ENCODE measurements around the gene FGF7.
"Not testable (repeated sequence)": the region's sequence is repeated elsewhere in the genome, so short reads cannot be mapped to it uniquely, and the experiment has no call there.

FGF7 gene

DNA sequence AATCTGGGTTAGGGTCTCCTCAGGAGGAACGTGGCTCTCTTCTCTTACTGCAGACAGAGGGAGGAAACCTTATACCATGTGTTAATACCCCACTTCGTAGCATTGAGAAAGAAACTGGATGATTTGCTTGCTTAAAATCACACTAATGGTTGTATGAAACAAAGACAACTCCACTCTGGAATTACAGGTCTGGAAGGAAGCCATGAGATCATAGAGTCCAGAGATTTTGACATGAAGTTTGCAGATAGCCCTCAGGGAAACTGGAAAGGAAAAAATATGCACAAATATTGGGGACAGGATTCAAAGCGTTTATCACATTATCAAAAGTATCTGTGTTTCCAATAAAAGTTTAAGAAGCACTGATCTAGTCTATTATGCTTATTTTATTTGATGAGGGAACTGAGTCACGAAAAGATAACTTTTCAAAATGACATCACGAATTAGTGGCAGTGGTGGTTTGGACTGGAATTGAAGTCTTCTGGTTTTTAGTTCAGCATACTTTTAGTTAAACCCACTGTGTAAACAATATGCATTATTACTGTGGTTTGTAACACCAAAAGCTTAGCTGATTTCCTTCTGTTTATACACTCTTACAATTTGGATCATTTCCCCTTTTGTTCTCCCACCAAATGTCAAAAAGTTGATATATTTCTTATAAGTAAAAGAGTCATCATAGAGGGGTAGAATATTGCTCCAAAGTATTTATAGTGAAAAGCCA, 16.8 kb downstream of the FGF7 start:
- DNase-seq (ENCODE audit: low spot score): no peak

DNA sequence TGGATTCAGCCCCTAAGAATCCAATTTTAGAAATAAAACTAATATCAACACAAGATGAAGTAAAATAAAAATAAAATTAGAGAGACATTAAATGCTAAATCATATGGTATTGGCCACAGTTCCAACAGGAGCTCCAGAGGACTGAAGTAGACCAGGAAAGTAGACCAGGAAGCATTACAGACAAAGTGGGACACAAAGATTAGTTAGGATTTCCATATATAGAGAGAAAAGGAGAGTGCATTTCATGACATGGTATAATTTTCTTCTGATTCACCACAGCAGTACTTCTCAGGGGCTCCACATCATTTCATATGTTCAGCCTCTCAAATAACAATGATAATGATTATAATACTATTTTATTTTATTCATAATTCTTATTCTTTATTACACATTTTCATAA, 18.3 kb downstream of the FGF7 start:
- no peak for DNase-seq (ENCODE audit: low spot score)

DNA sequence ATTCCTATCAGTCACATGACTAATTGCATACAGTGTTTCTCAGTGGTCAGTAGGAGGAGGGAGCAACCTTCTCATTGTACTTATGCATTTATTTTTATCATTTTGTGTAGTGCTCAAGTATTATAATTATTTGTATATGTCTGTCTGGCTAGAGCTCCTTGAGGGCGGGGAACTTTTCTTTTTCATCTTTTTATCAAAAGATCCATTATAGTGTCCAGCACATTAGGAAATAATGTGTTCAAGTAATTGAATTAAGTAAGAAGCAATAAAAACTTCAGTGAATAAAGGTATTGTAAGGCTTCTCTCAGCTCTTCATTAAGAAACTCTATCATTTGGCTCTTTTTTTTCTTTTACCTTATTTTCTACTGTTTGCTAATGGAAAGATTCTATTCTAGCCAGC, 18.8 kb downstream of the FGF7 start:
- no peak for DNase-seq (ENCODE audit: low spot score)

DNA sequence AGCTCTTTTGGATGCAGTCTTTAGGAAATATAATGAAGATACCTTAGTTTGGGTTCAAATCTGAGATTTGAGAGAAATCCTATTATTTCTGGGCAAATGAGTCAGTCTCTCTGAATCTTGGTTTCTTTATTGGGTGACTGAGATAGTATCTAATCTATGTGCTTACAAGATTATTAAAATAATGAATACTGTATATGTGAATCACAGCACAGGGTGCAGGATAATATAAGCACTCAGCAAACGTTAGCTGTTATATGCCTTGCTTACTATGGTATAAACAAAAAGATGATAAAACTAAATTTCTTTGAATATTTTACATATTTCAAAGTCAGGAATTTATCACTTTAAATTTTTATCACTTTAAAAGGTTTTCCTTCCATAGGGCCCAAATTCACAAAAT, 29.6 kb downstream of the FGF7 start:
- DNase-seq (ENCODE audit: low spot score): no peak

DNA sequence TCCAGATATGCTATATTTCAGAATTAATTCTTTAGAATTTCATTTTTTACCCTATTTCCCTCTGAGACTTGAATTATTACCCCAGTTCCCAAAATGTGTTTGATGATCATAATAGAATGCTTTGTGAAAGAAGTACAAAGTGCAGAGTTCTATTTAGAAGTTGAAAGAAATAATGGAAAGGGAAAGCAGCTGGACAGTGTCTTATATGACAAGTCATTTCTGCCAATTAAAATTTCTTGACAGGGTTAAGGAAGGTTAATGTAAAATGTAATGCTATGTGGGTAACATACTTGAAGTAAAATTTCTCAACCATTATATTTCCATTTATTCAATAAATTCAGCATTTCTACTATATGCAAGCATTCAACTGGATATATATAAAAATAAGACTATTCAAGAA, 33.1 kb downstream of the FGF7 start:
- DNase-seq (ENCODE audit: low spot score): no peak

DNA sequence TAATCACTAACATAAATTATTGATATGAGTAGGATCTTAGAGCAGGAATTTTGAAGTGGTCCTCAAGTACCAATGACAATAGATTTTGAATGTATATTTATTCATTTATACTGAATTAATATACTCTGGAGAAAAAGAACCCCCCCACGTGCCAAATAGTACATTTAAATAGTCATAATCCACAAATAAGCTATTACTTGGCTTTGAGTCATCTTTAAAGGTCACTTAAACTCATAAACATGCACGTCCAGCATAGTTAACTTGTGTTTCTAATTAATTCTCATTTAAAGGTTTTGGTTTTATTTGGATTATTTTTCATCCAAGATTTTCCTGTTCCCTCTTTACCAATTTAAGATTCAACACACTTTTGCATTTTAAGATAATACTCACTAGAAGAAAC, 35.1 kb downstream of the FGF7 start:
- no peak for DNase-seq (ENCODE audit: low spot score)

DNA sequence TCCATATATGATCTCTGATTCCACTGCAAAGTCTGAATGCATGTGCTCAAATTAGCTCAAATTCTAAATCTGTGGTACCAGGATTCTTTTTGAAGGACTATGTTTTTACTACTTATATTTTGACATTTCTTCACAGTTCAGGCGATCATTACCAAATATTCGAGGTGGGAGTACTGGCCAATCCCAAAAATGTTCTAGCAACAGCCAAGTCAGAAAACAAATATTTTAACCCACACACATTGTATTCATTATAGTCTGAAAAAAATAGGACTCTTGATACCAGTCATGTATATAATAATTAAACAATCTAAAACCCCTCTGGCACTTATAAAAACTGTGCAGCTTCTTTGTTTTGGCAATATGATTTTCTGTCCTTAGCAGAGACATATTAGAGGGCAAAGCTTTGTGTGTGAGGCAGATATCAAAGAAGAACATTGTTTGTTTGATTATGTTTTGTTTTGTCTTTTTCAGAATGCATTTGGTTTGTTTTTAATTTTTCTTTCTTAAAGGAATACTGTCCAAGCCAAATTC, 37.4 kb downstream of the FGF7 start:
- DNase-seq (ENCODE audit: low spot score): no peak

DNA sequence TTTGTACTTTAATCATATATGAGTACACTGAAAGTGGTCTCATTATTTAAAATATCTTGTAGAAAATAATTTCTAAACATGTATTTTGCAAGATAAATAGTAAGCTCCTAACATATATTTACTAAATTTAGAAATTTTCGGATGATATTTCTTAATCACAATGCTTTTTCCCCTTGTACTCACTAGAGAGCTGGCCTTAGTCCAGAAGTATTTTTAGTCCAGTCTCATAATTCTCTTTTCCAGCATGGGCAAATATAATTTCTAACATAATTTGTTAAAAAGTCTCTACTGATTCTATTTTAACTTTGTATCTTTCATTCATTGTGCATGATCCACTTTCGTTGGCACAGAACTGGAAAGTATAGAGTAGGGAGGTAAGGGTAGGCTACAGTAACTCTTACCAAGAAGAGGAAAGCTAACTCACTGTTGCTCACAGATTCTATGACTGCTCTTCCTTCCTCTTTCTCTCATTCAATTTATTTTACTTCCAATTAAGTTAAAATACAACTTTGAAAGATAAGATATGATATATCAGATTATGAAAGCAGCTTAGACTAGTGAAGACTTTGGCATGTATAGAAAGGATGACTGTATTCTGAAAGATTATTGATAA, 39.3 kb downstream of the FGF7 start:
- no peak for DNase-seq (ENCODE audit: low spot score)

DNA sequence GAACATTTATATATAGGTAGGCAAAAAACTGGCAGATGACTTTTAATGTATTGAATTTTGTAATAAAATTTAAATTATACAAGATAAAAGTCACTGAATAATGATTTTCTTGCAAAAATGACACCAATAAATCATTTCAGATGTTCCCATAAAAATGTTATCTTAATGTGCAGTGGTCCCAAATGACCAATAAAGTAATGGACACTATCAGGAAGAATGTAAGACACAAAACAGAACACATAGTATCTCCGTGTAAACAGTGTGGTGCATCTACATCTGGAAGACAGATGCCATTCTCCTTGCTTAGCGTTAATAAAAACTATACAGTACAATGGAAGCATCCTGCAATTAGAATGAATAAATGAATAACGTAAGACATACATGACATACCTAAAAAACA, 41.5 kb downstream of the FGF7 start:
- DNase-seq (ENCODE audit: low spot score): no peak

DNA sequence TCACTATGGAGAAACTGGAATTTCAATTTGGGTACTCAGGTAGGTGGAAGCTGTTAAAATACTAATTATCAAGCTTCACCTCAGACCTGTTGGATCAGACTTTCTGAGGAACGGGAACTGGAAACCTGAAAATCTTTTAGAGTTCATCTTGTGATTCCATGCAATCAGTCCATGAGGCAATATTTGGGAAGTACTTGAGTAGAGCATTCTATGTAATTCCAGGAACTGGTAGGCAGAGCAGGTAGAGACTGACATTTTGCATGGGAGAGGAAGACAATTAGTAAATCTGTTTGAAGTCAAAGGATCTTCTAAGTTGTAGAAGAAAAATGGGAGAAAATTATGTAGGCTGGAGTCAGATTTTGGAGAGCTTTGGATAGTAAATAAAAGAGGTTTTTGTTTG, 43.1 kb downstream of the FGF7 start:
- DNase-seq (ENCODE audit: low spot score): no peak

DNA sequence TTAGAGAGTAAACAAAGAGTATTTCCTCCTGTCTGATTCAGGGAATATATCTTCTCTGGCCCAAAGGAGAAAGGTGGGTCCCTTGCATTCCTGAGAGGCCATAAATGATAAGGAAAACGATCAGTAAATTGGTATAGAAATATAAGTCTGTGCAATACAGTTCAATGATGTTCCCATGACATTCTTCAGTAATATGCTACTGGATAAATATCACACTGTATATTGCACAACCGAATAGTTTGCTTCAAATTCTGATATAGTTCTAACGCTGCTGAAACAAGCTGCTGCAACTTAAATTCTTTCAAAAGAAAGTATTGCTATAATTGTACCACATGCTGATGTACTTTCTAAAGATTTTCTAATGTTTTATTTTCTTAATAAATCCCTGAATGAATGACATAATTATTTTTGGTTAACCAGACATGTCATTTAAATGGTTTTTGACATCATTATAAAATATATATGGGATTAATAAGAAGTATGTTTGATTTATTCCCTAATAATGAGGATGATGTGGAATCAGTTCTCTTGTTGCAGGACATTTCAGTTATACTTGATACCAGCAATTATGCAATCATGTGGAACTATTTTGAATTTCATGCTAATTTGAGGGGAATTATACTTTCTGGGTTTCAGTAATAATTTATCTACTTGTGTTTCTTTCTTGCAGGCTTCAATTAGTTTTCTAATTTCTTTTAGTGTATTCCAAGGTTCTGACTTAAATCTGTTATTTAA, 44.9 kb downstream of the FGF7 start:
- DNase-seq (ENCODE audit: low spot score): no peak

DNA sequence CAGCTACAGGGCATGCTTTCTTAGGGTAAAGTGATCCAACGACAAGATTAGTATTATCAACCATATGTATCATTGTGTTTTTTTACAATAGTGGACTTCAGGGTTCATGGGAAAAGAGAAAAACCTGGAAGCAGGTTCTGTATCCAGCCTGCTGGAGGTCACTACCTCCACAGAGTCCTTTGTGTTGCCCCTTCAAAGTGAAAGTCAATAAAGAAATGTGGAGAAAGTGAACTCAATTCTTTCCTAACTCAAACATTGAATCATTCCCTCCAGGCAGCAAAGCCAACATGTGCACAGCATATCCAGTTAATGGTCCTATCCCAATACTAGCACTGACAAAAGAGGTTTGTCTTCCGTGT, 45.4 kb downstream of the FGF7 start:
- no peak for DNase-seq (ENCODE audit: low spot score)

DNA sequence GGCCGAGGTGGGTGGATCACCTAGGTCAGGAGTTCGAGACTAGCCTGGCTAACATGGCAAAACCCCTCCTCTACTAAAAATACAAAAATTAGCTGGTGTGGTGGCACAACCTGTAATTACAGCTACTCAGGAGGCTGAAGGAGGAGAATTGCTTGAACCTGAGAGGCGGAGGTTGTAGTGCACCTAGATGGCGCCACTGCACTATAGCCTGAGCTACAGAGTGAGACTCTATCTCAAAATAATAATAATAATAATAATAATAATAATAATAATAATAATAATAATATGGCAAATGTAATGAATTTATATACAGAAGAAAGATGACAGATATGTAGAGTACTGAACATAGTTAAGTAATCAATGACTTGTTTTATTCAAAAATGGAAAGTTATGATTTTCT, 48.2 kb downstream of the FGF7 start:
- not testable (repeated sequence) for DNase-seq (ENCODE audit: low spot score)

DNA sequence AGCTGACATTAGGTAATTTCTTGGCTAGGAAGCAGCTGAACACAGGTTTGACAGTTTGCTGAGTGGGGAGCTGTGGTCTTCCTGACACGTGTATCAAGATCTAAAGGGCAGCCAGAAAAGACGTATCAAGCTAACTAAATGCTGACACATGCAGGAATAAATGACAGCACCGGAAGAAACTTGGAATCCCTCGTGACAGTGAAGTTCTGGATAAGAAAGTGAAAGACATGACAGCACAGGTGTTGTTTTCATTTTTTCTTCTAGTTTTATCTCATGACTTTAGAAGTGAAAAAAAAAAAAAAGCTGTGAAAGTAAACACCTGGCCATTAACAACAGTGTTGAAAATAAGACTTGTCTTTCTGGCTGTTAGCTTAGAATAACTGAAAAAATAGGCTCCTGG, 48.7 kb downstream of the FGF7 start:
- DNase-seq (ENCODE audit: low spot score): no peak

DNA sequence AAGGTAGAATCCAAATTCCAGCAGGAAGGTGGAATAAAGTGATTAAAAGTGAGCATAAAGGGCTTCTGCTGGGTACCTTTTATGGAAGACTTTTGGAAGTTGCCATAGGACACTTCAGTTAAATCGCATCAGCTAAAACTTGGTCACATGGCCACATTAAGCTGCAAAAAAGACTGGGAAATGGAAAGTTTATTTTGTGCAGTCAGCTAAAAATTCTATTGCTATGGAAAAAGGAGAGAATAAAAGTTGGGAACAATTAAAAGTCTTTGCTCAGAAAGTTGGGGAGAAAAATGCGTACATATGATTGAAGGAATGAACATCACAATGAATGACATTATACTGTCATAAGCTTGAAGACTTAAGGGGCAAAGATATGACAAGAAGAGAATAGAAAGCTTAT, 49.3 kb downstream of the FGF7 start:
- DNase-seq (ENCODE audit: low spot score): no peak

DNA sequence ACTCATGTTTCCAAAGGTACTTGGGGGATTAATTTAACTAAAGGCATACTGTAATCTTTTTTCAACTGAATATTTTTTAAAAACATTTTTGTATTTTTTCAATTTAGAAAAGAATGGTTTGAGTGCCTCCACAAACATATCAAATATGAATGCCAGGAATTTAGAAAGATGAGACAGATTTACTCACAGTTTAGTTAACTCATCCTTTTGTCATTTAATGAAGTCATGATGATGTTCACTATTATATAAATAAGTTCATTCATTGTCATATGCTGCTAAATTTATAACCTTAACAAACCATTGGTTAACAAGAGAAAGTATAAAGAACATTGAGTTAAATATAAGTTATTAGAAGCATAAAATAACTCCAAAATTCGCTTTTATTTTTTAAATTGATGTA, 50.0 kb downstream of the FGF7 start:
- DNase-seq (ENCODE audit: low spot score): no peak

DNA sequence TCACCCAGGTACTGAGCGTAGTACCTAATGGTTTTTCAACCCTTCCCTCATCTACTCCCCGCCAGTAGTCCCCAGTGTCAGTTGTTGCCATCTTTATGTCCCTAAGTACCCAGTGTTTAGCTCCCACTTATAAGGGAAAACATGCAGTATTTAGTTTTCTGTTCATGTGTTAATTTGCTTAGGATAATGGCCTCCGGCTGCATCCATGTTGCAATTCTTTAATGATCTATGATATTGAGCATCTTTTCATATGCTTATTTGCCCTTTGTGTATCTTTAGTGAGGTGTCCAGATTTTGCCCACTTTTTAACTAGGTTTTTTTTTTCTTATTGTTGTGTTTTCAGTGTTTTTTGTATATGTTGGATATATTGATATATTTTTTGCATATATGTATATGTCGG, 55.0 kb downstream of the FGF7 start:
- not testable (repeated sequence) for DNase-seq (ENCODE audit: low spot score)

DNA sequence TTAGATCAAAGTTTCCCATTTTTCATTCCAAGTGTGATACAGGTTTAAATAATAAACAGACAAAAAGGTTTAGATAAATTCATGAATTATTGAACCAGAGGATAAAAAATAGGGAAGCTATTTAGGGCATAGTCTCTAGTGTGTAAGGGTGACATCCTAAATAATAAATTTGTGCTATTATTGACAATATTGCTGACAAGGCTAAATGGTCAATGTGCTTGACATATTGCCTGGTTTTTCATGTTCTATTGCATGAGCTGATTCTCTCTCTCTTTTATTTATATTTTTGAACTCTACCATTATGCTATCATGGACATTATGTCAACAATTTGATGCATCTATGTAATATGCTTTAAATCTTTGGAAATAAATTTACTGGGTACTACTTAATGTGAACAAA, 55.9 kb downstream of the FGF7 start:
- not testable (repeated sequence) for DNase-seq (ENCODE audit: low spot score)

DNA sequence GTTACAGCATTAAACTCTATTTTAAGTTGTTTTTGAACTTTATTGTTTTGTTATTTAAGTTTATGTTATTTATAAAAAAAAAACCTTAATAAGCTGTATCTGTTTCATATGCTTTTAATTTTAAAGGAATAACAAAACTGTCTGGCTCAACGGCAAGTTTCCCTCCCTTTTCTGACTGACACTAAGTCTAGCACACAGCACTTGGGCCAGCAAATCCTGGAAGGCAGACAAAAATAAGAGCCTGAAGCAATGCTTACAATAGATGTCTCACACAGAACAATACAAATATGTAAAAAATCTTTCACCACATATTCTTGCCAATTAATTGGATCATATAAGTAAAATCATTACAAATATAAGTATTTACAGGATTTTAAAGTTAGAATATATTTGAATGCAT, 62.4 kb downstream of the FGF7 start:
- not testable (repeated sequence) for DNase-seq (ENCODE audit: low spot score)

DNA sequence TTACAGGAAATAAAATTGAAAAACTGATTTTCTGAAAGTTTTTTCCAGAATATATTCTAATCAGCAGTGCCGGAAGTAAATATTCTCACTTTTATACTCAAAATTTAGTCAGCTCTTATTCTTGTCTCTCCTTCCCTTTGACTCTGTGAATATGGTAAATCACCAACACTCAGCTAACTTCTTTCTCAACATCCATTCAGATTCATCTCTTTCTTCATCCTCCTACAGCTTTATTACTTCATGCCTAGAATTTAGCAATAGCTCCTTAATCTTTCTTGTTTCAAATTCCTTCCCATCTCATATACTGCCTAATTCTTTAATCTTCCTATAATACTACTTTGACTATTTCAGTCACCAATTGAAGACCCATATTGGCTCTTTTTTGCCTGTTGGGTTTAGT, 67.9 kb downstream of the FGF7 start:
- no peak for DNase-seq (ENCODE audit: low spot score)

DNA sequence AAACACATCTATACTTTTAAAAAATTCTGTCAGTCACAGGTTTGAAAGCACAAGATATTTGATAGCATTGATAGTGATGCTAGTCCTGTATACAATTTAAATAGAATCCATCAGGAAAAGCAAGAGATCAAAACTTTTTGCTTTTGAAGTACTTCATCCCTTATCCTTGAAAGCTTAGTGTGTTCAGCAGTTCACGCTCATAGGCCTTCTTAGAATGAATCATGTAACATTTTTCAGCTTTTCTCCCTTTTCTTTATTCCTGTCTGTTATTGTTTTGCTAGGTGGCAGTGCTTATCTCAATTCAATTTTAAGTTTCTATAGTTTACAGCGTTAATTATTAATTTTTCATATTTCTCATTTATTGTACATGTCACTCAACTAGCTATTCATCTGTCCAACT, 69.1 kb downstream of the FGF7 start:
- no peak for DNase-seq (ENCODE audit: low spot score)

DNA sequence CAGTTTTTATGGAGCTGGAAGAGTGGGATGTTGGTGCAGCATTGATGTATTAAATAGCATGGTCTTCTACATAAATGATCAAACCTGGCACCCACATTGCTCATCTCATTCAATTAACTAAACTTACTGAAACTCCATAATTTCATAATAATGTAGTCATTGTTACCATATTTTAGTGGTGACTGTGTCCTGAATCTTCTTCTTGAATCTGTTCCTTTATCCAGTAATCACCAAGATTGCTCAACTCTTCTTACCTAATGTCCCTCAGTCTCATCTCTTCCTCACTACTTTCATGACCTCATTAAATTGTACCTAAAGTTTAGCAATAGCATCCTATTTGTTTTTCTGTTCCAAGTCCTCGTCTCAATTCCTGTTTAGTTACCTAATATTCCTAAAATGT, 69.8 kb downstream of the FGF7 start:
- DNase-seq (ENCODE audit: low spot score): no peak

DNA sequence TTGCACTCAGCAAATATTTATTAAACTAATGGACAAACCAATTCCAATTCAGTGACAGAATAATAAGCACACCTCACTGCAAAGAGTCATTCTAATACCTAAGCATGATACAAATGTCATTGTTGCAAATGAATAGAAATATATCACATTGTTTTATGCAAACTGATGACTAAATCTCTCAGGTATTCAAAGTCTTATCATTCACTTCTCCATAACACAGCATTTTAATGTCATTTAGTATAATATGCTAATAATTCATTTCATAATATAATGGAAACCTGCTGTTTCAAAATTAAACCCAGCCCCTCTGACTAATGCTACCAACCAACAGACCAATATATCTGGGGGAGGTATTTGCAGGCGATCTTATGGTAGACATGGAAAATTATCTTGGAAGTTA, 71.8 kb downstream of the FGF7 start:
- DNase-seq (ENCODE audit: low spot score): no peak

Data from hepatic stellate cell (primary cell).